Stromal cell of bone marrow (primary cell): ENCODE measurements around the gene TLCD2.
"Not testable (repeated sequence)": the region's sequence is repeated elsewhere in the genome, so short reads cannot be mapped to it uniquely, and the experiment has no call there.

Source experiments
- DNase-seq: peaks from one replicate; pipeline ENCODE4 v3.0.0-alpha.2; 2012; ENCODE audit warnings: low read depth

The TLCD2 gene

GRCh38 chr17:1716076-1716911 is 6.1 kb upstream of the TLCD2 start:
- DNase-seq: peak; percentile 100

- DNase-seq: no peak
Measured at GRCh38 chr17:1715803-1716075, 5.6 kb upstream of the TLCD2 start.

GRCh38 chr17:1714980-1715802 is 5.0 kb upstream of the TLCD2 start:
- peak; percentile 87 for DNase-seq

GRCh38 chr17:1714427-1714979 is 4.3 kb upstream of the TLCD2 start:
- peak; percentile 96 for DNase-seq

GRCh38 chr17:1713878-1714426 is 3.8 kb upstream of the TLCD2 start:
- DNase-seq: no peak

- no peak for DNase-seq
Measured at GRCh38 chr17:1713160-1713877, 3.1 kb upstream of the TLCD2 start.

GRCh38 chr17:1712271-1712670 is 2.1 kb upstream of the TLCD2 start:
- no peak for DNase-seq

GRCh38 chr17:1711804-1712203 is 1.6 kb upstream of the TLCD2 start:
- DNase-seq: no peak

GRCh38 chr17:1710807-1711553 is 803 bp upstream of the TLCD2 start:
- no peak for DNase-seq

GRCh38 chr17:1709403-1709951 is 700 bp downstream of the TLCD2 start:
- no peak for DNase-seq

GRCh38 chr17:1708791-1709346 is 1.3 kb downstream of the TLCD2 start:
- not testable (repeated sequence) for DNase-seq

GRCh38 chr17:1707107-1707506 is 3.1 kb downstream of the TLCD2 start:
- DNase-seq: no peak

GRCh38 chr17:1705004-1705403 is 5.2 kb downstream of the TLCD2 start:
- no peak for DNase-seq

- DNase-seq: no peak
Measured at GRCh38 chr17:1703063-1703462, 7.1 kb downstream of the TLCD2 start.

GRCh38 chr17:1699891-1700290 is 10.3 kb downstream of the TLCD2 start:
- DNase-seq: not testable (repeated sequence)

GRCh38 chr17:1697681-1698080 is 12.5 kb downstream of the TLCD2 start:
- no peak for DNase-seq

GRCh38 chr17:1695365-1695764 is 14.8 kb downstream of the TLCD2 start:
- no peak for DNase-seq

GRCh38 chr17:1693339-1693738 is 16.8 kb downstream of the TLCD2 start:
- no peak for DNase-seq

GRCh38 chr17:1690544-1691221 is 19.5 kb downstream of the TLCD2 start:
- no peak for DNase-seq

- not testable (repeated sequence) for DNase-seq
Measured at GRCh38 chr17:1688405-1688804, 21.8 kb downstream of the TLCD2 start.
